ENCODE results near the gene CAND2. TPM values are rescaled to one million over a fixed set of nuclear protein-coding genes. Genes with fewer than 3 reads are reported as not detected.
A peak's percentile ranks its signal among the peaks of the same experiment; 100 is the strongest.

The CAND2 gene
- total RNA-seq, 1 experiment from 2014 or later: 2.1 TPM

DNA sequence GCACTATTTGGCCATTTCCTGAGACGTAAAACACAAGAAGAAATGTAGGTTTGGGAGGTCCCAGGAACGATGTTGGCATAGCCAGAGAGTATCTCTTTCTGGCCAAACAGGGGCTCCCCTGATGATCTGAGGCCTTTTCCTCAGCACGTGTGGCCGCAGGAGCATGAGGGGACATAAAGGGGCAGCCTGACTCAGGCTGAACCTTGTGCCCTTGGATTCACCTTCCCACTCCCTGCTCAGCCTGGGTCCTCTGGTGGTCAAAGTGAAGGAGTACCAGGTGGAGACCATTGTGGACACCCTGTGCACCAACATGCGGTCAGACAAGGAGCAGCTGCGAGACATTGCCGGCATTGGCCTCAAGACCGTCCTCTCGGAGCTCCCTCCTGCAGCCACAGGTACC, 10.6 kb downstream of the CAND2 start:
- DNase-seq (ENCODE audit: low read depth): no peak

DNA sequence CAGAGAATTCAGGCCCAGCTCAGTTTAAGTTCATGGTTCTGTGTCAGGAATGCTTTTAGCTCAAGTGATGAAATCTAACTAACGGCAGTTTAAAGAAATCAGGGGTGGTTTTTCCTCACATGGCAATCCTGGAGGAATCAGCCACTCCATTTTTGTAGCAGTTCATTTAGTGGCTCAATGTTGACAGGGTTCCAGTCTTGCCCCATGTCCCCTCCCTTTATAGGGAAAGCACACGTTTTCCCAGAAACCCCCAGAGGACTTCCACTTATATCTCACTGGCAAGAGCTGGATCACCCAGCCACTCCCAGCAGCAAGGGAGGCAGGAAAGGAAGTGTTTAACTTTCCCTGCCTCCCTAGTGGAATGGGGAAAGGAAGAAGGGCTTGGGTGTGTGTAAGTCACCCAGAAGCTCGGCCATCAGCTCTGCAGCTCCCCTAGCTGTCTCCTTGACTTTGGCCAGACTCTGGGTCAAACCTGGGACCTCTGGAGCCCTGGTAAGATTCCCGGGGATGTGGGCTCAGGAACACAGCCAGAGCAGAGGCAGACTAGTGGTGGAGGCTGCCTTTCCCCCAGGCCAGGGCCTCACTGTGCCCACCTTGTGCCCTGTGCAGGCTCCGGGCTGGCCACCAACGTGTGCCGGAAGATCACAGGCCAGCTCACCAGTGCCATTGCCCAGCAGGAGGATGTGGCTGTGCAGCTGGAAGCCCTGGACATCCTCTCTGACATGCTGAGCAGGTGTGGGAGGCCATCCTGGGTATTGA, 11.3 kb downstream of the CAND2 start:
- no peak for DNase-seq (ENCODE audit: low read depth)

DNA sequence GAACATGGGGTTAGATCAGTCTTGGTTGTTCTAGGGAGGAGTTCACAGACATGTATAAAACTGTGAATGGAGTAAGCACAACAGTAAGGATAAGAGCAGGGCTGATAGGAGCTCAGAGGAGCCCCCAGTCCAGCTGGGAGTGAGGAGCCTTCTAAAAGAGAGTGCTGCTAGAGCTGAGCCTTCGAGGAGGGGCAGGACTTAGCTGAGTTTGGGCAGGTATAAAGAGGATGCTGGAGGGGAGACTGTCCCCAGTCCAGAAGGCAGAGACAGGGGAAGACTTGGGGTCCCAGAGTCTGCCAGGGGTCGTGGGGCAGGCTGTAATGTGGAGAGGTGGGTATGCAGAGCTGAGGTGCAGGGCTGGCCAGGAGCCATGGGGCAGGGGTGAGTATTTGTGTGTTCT, 12.1 kb downstream of the CAND2 start:
- no peak for DNase-seq (ENCODE audit: low read depth)

DNA sequence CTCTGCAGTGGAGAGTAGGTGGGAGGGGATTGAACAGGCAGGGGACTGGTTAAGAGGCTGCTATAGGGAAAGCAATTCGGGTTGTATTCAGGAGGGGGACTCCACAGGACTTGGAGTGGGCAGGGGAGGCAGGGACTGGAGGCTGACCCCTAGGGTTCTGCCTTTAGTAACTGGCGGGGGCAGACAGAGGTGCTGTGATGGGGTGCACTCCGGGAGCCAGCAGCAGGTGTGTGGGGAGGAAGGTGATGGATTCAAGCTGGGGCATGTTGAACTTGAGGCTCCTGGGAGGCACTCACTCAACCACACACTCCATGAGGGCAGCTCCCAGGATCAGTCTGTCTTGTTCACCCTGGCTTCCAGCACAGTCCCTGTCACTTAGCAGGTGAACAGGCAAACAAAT, 12.5 kb downstream of the CAND2 start:
- no peak for DNase-seq (ENCODE audit: low read depth)

DNA sequence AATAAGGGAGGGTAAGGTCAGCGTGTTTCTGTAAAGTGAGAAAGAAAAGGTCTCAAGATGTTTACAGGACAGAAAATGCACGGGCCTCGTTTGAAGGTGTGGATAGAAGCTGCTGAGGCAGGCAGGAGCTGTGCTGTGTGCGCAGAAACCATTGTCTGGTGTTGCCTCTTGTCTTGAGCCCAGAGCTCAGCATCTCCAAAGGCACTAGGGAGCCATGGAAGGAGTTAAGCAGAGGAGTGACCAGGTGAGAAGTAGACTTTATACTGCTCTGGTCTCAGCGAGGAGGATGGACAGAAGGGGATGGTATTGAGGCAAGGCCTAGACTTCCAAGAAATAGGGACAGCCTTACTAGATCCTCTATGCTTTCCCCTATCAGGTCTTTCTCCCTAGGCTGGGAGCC, 13.0 kb downstream of the CAND2 start:
- DNase-seq (ENCODE audit: low read depth): no peak

DNA sequence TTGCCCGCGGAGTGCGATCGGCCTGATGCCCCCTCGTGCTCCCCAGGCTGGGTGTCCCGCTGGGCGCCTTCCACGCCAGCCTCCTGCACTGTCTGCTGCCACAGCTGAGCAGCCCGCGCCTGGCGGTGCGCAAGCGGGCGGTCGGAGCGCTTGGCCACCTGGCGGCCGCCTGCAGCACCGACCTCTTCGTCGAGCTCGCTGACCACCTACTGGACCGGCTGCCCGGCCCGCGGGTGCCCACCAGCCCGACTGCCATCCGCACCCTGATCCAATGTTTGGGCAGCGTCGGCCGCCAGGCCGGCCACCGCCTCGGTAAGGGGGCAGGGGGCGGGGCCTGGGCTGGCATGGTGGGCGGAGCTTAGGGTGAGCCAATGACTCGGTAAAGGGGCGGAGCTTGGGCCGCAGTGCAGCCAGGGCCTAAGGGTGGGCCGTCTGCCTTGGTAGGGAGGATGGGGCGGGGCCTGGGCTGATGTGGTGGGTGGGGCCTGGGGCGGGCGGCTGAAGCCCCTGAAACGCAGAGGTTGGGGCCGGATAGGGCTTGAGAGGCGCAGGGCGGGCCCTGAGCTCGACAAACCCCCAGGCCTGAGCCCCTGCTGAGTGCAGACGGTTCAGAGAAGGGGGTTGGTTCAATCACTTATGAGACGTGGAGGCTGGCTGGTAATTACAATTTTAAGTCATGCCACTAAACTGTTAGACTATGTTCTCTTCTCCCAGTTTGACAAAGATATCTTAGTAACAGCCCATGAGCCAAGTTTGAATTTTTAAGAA, 13.7 kb downstream of the CAND2 start:
- peak; percentile 81 for DNase-seq (ENCODE audit: low read depth)

DNA sequence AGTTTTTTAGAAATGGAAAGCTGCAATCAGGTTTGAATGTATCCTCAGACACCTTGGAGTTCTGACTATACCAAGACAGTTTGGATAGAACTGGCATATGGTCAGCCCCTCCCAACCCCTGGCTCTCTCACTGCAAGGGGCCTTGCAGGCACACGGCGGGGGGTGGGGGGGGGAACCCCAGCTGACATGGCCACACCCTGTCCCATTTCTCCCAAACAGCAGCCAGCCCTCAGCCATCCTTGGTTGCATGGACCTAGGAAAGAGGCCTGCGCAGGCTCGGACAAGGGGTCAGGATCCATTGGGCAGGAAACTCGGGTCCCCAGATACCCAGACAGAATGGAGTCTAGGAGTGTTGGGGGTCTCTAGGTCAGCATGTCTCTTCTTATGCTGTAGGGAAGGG, 14.5 kb downstream of the CAND2 start:
- no peak for DNase-seq (ENCODE audit: low read depth)

DNA sequence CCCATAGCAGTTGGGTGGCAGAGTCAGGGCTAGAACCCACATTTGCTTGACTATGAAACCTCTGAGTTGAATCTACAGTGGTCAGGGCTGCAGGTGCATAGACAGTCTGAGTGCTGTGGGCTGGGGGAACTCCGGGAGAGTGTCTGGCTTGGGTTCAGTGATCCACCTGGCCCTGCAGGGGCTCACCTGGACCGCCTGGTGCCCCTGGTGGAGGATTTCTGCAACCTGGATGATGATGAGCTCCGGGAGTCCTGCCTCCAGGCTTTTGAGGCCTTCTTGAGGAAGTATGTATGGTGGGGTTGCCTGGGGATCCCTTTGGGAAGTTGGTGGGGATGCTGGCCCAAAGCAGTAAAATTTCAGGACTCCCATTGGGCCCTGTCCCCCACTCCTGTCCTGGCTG, 16.3 kb downstream of the CAND2 start:
- DNase-seq (ENCODE audit: low read depth): no peak

DNA sequence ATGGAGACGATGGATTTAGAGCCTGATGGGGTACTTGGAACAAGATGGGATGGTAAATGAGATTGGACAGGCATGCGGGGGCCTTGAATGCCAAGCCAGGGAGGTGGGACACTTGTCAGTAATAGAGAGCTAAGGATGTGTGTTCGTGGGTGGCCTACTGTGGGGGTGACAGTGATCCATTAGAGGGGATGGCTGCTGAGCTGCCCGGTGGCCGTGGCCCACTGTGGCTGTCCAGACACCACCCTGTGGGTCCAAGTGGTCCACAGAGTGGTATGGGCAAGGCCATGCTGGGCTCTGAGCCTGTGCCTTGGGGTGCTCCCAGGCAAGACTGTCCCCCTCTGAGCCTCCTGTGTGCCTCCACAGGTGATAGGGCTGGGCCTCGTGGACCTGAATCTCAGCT, 17.5 kb downstream of the CAND2 start:
- DNase-seq (ENCODE audit: low read depth): no peak

DNA sequence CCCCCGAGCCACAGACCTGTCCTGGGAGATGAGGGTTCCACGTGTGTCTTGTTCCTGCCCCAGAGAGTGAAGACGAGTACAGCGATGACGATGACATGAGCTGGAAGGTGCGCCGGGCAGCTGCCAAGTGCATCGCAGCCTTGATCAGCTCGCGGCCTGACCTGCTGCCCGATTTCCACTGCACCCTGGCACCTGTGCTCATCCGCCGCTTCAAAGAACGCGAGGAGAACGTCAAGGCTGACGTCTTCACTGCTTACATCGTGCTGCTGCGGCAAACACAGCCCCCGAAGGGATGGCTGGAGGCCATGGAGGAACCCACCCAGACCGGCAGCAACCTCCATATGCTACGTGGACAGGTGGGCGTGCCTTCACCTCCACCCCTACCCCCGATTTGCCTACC, 18.6 kb downstream of the CAND2 start:
- DNase-seq (ENCODE audit: low read depth): no peak

DNA sequence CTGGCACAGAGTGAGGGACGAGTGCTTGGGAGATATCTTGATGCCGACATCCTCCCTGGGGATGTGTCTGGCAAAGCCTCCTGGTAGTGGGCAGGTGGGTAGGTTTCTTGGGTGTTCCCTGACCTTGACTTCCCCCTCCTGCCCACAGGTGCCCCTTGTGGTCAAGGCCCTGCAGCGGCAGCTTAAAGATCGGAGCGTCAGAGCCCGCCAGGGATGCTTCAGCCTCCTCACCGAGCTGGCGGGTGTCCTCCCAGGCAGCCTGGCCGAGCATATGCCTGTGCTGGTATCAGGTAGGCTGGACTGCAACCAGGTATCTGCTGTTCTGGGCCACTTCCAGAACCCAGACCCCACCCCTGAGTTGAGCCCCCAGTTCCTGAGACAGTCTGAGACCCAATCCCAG, 19.2 kb downstream of the CAND2 start:
- no peak for DNase-seq (ENCODE audit: low read depth)

DNA sequence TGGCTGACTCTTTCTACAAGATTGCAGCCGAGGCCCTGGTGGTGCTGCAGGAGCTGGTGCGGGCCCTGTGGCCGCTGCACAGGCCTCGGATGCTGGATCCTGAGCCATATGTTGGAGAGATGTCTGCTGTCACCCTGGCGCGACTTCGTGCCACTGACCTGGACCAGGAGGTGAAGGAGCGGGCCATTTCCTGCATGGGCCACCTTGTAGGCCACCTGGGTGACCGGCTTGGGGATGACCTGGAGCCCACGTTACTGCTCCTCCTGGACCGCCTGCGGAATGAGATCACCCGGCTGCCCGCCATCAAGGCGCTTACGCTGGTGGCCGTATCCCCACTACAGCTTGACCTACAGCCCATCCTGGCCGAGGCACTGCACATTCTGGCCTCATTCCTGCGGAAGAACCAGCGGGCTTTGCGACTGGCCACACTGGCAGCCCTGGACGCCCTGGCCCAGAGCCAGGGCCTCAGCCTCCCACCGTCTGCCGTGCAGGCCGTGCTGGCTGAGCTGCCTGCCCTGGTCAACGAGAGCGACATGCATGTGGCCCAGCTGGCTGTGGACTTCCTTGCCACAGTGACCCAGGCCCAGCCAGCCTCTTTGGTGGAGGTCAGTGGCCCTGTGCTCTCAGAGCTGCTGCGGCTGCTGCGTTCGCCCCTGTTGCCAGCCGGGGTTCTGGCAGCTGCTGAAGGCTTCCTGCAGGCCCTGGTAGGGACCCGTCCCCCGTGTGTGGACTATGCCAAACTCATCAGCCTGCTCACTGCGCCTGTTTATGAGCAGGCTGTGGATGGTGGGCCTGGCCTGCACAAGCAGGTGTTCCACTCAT, 20.3 kb downstream of the CAND2 start:
- DNase-seq (ENCODE audit: low read depth): no peak

DNA sequence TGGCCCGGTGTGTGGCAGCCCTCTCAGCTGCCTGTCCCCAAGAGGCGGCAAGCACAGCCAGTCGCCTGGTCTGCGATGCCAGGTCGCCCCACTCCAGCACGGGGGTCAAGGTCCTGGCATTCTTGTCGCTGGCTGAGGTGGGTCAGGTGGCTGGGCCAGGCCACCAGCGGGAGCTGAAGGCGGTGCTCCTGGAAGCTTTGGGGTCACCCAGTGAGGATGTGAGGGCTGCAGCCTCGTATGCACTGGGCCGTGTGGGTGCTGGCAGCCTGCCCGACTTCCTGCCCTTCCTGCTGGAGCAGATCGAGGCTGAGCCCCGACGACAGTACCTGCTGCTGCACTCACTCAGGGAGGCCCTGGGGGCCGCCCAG, 20.8 kb downstream of the CAND2 start:
- DNase-seq (ENCODE audit: low read depth): no peak

DNA sequence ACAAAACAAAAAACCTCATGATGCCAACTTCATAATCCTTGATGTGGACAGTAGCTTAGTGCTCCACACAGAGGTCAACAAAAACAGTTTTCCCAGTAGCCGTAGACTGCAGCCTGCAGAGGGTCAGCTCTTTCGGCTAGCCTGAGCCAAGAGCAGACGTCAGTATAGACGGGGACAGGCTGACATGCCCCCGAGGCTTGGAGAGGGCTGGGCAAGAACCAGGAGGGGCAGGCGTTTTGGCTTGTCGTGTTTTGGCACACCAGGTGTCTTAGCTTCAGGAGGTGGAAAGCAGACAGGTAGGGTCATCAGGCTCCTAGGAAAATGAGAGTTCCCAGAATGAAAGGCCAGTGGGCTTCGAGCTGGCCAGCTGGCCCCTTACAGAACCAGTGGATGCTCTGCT, 21.8 kb downstream of the CAND2 start:
- no peak for DNase-seq (ENCODE audit: low read depth)

DNA sequence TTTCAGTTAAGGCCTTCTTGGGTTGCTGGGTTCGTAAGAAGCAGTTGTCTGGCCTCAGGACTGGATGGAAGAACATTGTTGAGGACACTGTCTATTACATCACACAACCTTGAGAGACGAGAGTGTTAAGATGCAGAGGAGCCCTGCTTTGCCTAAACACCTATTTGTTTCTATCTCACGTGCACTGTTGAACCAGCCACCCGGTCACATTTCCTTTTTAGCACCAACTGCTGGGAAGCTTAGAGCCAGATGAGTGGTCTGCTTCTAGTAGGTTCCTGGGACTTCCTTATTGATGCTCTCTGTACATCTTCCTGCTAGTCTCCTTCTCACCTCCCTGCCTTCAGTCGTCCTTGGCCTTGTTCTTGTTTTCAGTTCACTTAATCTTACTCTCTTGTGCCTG, 22.3 kb downstream of the CAND2 start:
- DNase-seq (ENCODE audit: low read depth): no peak

DNA sequence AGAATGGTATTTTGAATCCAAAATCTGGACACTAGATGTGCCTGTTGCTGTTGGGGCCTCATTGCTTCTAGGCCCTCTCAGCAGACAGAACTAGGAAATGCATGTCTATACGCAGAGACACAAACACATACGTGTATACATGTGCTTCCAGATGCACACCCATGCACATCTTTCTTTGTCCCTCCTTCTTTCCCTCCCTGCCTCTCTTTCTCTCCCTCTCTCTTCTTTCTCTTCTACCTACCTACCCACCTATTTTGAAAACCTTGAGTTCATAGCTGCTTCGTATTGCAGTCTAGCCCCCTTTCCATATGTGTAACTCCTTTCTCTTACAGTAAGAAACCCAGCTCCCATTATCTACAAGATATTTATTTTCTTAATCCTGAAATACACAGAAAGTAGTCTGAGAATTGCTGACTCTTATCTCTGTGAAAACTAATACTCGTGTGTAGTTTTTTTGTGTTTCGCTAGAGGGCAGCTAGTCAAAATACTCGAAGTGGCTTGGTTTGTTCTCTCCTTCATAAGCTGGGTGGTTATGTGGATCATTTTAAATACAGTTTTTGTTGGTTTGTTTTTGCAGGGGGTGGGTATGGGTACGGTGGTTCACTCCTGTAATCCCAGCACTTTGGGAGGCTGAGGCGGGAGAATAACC, 26.4 kb downstream of the CAND2 start:
- DNase-seq (ENCODE audit: low read depth): no peak

DNA sequence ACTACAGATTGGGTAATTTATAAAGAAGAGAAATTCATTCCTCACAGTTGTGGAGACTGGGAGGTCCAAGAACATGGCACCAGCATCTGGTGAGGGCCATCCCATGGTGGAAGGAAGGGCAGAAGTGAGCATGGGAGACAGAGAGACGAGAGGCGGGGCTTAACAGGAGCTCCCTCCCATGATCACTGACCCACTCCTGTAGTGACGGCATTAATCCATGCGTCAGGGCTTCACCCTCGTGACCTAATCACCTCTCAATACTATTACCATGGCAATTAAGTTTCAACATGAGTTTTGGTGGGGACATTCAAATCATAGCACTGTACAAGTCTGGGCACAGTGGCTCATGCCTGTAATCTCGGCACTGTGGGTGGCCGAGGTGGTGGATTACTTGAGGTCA, 27.8 kb downstream of the CAND2 start:
- DNase-seq (ENCODE audit: low read depth): no peak

DNA sequence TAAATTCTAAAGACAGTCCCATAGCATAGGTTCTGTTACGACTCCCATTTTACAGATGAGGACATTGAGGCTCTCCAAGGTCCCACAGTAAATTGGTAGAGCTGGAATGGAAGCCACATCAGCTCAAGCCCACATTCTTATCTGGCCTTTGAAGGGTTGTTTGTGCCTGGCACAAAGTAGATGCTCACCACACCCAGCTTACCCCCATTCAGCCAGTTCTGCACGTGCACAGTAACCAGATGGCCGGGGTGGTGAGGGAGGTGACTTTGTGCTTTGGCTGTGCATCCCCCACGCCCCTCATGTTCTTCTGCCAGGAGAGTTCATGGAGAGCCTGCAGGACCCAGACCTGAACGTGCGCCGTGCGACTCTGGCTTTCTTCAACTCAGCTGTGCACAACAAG, 28.7 kb downstream of the CAND2 start:
- DNase-seq (ENCODE audit: low read depth): no peak

DNA sequence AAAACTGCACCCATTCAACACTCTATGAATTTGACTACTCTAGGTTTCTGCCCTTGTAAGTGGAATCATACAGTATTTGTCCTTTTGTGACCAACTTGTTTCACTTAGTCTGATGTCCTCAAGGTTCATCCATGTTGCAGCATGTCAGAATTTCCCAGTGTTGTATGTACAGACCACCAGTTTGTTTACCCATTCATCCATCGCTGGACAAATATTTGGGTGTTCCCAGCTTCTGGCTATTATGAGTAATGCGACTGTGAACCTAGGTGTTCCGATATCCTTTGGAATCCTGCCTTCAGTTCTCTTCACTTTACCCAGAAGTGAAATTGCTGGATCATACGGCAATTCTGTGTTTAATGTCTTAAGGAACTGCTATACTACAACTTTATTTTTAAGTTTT, 32.3 kb downstream of the CAND2 start:
- DNase-seq (ENCODE audit: low read depth): no peak

DNA sequence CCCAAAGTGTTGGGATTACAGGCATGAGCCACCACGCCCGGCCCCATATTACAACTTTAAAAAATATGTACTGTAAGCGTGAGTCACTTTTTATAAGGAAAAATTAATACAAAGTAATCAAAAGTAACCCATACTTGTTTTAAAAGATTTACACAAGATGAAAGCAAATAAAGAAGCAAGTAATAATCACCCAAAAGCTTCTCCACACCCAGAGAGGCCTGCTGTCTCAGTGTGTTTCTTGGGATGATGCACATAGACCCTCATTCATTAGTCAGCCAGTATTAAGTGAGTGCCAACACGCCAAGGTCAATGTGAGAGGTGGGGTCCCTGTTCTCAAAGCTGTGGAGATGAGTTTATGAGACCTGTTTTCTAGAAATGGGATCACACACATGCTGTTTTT, 32.9 kb downstream of the CAND2 start:
- no peak for DNase-seq (ENCODE audit: low read depth)

DNA sequence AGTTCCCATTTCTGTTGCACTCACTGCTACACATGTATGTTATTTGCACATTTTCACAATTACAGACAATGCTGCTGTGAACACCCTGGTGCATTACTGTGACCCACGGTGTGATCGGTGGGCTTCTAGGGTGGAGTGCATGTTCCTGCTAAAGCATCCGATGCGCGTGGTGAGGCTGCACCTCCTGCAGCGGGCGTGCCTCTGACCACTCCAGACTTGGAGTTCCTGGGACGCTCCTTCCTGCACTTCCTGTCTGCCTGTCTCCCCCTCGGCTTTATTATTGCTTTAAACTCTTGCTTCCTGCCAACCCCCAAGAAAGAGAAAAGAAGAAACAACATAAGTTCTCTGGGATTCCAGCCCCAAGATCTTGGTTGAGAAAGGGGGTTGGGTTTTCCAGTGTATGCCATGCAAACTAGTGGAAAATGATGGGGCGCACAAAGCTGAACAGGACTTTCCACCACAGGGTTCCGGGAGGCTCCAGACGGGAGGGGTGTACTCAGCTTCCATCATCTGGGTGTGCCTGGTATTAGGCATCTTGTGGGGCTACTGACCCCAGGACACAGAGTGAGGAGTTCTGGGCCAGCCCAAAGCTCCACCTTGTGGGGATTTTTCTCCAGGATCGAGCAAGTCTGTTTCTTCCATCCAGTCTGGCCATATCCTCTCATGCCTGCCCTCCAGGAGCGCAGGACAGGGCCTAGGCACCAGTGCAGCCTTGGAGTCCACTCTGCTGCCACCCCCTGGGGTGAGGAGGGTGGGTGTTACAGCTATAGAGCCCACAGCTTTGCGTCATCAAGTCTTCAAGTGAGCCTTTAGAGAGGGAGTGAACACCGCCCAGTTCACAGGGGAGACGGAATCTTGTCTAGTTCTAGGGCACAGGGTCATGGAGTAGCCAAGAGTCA, 33.7 kb downstream of the CAND2 start:
- no peak for DNase-seq (ENCODE audit: low read depth)

Measured in LHCN-M2 (cell line).